ENCODE data around the gene CPED1. TPM values are rescaled to one million over a fixed set of nuclear protein-coding genes. Genes with fewer than 3 reads are reported as not detected.

The CPED1 gene
- total RNA-seq, 1 experiment from 2014 or later: 1.8 TPM

GRCh38 chr7:121088870-121089269, 100.4 kb downstream of the CPED1 start:
- no peaks in the 10 kb centered on the region for H4K20me1 ChIP-seq (ENCODE audit: low read length)
- POLR2A ChIA-PET (ENCODE audit: unreplicated experiment): no interaction called here
- CTCF ChIA-PET: no interaction called here
- H3K4me2 ChIP-seq (ENCODE audit: low read length): no peak overlapping the region
- no TSS peak for BruUV-seq (replicated peaks)
- H3K9me2 ChIP-seq (replicated peaks; ENCODE audit: low read length): no peaks in the 10 kb centered on the region
- no peak for TF ChIP-seq EZH2 (IDR thresholded peaks at IDR 0.05; ENCODE audit: low read length, unreplicated experiment)
- TF ChIP-seq CTCF (conservative IDR thresholded peaks at IDR 0.05; ENCODE audit: low read depth, low read length): no peak
- TF ChIP-seq EZH2phosphoT487 (IDR thresholded peaks at IDR 0.05; ENCODE audit: borderline replicate concordance, low read length): no peak
- ATAC-seq (no peak), DNase-seq (no peak)
- H3K4me3 ChIP-seq (ENCODE audit: low read length): no peak overlapping the region
- H3F3A ChIP-seq (ENCODE audit: low read length, unreplicated experiment): peaks cover 8% of the 10 kb centered on the region
- H3K9ac ChIP-seq (ENCODE audit: low read length): no peak overlapping the region
- H2AFZ ChIP-seq (ENCODE audit: low read length): no peak overlapping the region
- no peaks in the 10 kb centered on the region for H3K79me2 ChIP-seq (ENCODE audit: low read length)
- no peaks in the 10 kb centered on the region for H3K36me3 ChIP-seq (ENCODE audit: low read depth, low read length)
- intact Hi-C loops (cut with micrococcal nuclease): no loop called here
- no peaks in the 10 kb centered on the region for H3K27me3 ChIP-seq (ENCODE audit: low read length)
- no peaks in the 10 kb centered on the region for H3K9me3 ChIP-seq (ENCODE audit: low read length)
- H3K27ac ChIP-seq (ENCODE audit: low read length): no peak overlapping the region
- peaks cover 24% of the 10 kb centered on the region for H3K4me1 ChIP-seq (ENCODE audit: insufficient read depth, low read length)

GRCh38 chr7:121094829-121095228, 106.3 kb downstream of the CPED1 start:
- H3K27ac ChIP-seq (ENCODE audit: low read length): no peak overlapping the region
- ATAC-seq: no peak
- H3K9ac ChIP-seq (ENCODE audit: low read length): no peak overlapping the region
- intact Hi-C loops (cut with micrococcal nuclease): no loop called here
- no peak overlapping the region for H3K4me2 ChIP-seq (ENCODE audit: low read length)
- TF ChIP-seq EZH2phosphoT487 (IDR thresholded peaks at IDR 0.05; ENCODE audit: borderline replicate concordance, low read length) (no peak), EZH2 (IDR thresholded peaks at IDR 0.05; ENCODE audit: low read length, unreplicated experiment) (no peak), CTCF (conservative IDR thresholded peaks at IDR 0.05; ENCODE audit: low read depth, low read length) (no peak)
- no peak for DNase-seq
- 0 out of 2 replicates have a peak, but pooled peaks cover 3% of the 10 kb centered on the region for H3K4me1 ChIP-seq (ENCODE audit: insufficient read depth, low read length)
- ChIA-PET POLR2A (ENCODE audit: unreplicated experiment) (no interaction called here), CTCF (no interaction called here)
- H3F3A ChIP-seq (ENCODE audit: low read length, unreplicated experiment): no peaks in the 10 kb centered on the region
- H2AFZ ChIP-seq (ENCODE audit: low read length): no peak overlapping the region
- no peaks in the 10 kb centered on the region for H3K27me3 ChIP-seq (ENCODE audit: low read length)
- H3K79me2 ChIP-seq (ENCODE audit: low read length): no peaks in the 10 kb centered on the region
- no peaks in the 10 kb centered on the region for H4K20me1 ChIP-seq (ENCODE audit: low read length)
- BruUV-seq (replicated peaks): no TSS peak
- no peaks in the 10 kb centered on the region for H3K9me3 ChIP-seq (ENCODE audit: low read length)
- no peaks in the 10 kb centered on the region for H3K9me2 ChIP-seq (replicated peaks; ENCODE audit: low read length)
- no peak overlapping the region for H3K4me3 ChIP-seq (ENCODE audit: low read length)
- no peaks in the 10 kb centered on the region for H3K36me3 ChIP-seq (ENCODE audit: low read depth, low read length)

- H3K4me1 ChIP-seq (ENCODE audit: insufficient read depth, low read length): peaks cover 10% of the 10 kb centered on the region
- H3K9me2 ChIP-seq (replicated peaks; ENCODE audit: low read length): no peaks in the 10 kb centered on the region
- H3K9ac ChIP-seq (ENCODE audit: low read length): no peak overlapping the region
- no peaks in the 10 kb centered on the region for H3K36me3 ChIP-seq (ENCODE audit: low read depth, low read length)
- no peaks in the 10 kb centered on the region for H3F3A ChIP-seq (ENCODE audit: low read length, unreplicated experiment)
- TF ChIP-seq EZH2phosphoT487 (IDR thresholded peaks at IDR 0.05; ENCODE audit: borderline replicate concordance, low read length): no peak
- TF ChIP-seq EZH2 (IDR thresholded peaks at IDR 0.05; ENCODE audit: low read length, unreplicated experiment): no peak
- TF ChIP-seq CTCF (conservative IDR thresholded peaks at IDR 0.05; ENCODE audit: low read depth, low read length): no peak
- ATAC-seq (no peak), DNase-seq (no peak)
- H3K4me3 ChIP-seq (ENCODE audit: low read length): no peak overlapping the region
- intact Hi-C loops (cut with micrococcal nuclease): loop anchor here (2.0 kb wide), 1 partner anchor 15 kb away; no protein-coding TSS in a partner anchor
- ChIA-PET POLR2A (ENCODE audit: unreplicated experiment) (no interaction called here), CTCF (no interaction called here)
- H2AFZ ChIP-seq (ENCODE audit: low read length): no peak overlapping the region
- no peak overlapping the region for H3K27ac ChIP-seq (ENCODE audit: low read length)
- no peaks in the 10 kb centered on the region for H3K9me3 ChIP-seq (ENCODE audit: low read length)
- no peaks in the 10 kb centered on the region for H3K27me3 ChIP-seq (ENCODE audit: low read length)
- H4K20me1 ChIP-seq (ENCODE audit: low read length): no peaks in the 10 kb centered on the region
- H3K4me2 ChIP-seq (ENCODE audit: low read length): no peak overlapping the region
- H3K79me2 ChIP-seq (ENCODE audit: low read length): no peaks in the 10 kb centered on the region
- no TSS peak for BruUV-seq (replicated peaks)
Observed at GRCh38 chr7:121097577-121097976, 109.1 kb downstream of the CPED1 start.

Data from PC-3 (cell line).